COR-L47 (cell line): ENCODE results near the gene MALAT1.
"Not testable (repeated sequence)": the region's sequence is repeated elsewhere in the genome, so short reads cannot be mapped to it uniquely, and the experiment has no call there.

Source experiments
- DNase-seq: peaks from one replicate; lab custom pipeline; 2025; lab: John Stamatoyannopoulos, UW

Gene MALAT1

GRCh38 chr11:65498727-65498976 lies 193 bp upstream of the MALAT1 start:
- DNase-seq = no peak

- no peak for DNase-seq
Observed at GRCh38 chr11:65499713-65500386, 1.0 kb downstream of the MALAT1 start.

GRCh38 chr11:65500387-65501185 lies 1.7 kb downstream of the MALAT1 start:
- DNase-seq = no peak

DNA sequence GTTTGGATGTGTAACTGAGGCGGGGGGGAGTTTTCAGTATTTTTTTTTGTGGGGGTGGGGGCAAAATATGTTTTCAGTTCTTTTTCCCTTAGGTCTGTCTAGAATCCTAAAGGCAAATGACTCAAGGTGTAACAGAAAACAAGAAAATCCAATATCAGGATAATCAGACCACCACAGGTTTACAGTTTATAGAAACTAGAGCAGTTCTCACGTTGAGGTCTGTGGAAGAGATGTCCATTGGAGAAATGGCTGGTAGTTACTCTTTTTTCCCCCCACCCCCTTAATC lies 2.3 kb downstream of the MALAT1 start:
- no peak for DNase-seq

DNA sequence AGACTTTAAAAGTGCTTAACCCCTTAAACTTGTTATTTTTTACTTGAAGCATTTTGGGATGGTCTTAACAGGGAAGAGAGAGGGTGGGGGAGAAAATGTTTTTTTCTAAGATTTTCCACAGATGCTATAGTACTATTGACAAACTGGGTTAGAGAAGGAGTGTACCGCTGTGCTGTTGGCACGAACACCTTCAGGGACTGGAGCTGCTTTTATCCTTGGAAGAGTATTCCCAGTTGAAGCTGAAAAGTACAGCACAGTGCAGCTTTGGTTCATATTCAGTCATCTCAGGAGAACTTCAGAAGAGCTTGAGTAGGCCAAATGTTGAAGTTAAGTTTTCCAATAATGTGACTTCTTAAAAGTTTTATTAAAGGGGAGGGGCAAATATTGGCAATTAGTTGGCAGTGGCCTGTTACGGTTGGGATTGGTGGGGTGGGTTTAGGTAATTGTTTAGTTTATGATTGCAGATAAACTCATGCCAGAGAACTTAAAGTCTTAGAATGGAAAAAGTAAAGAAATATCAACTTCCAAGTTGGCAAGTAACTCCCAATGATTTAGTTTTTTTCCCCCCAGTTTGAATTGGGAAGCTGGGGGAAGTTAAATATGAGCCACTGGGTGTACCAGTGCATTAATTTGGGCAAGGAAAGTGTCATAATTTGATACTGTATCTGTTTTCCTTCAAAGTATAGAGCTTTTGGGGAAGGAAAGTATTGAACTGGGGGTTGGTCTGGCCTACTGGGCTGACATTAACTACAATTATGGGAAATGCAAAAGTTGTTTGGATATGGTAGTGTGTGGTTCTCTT lies 2.8 kb downstream of the MALAT1 start:
- DNase-seq = no peak

DNA sequence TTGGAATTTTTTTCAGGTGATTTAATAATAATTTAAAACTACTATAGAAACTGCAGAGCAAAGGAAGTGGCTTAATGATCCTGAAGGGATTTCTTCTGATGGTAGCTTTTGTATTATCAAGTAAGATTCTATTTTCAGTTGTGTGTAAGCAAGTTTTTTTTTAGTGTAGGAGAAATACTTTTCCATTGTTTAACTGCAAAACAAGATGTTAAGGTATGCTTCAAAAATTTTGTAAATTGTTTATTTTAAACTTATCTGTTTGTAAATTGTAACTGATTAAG lies 3.4 kb downstream of the MALAT1 start:
- no peak for DNase-seq

DNA sequence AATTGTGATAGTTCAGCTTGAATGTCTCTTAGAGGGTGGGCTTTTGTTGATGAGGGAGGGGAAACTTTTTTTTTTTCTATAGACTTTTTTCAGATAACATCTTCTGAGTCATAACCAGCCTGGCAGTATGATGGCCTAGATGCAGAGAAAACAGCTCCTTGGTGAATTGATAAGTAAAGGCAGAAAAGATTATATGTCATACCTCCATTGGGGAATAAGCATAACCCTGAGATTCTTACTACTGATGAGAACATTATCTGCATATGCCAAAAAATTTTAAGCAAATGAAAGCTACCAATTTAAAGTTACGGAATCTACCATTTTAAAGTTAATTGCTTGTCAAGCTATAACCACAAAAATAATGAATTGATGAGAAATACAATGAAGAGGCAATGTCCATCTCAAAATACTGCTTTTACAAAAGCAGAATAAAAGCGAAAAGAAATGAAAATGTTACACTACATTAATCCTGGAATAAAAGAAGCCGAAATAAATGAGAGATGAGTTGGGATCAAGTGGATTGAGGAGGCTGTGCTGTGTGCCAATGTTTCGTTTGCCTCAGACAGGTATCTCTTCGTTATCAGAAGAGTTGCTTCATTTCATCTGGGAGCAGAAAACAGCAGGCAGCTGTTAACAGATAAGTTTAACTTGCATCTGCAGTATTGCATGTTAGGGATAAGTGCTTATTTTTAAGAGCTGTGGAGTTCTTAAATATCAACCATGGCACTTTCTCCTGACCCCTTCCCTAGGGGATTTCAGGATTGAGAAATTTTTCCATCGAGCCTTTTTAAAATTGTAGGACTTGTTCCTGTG lies 3.9 kb downstream of the MALAT1 start:
- DNase-seq = no peak

DNA sequence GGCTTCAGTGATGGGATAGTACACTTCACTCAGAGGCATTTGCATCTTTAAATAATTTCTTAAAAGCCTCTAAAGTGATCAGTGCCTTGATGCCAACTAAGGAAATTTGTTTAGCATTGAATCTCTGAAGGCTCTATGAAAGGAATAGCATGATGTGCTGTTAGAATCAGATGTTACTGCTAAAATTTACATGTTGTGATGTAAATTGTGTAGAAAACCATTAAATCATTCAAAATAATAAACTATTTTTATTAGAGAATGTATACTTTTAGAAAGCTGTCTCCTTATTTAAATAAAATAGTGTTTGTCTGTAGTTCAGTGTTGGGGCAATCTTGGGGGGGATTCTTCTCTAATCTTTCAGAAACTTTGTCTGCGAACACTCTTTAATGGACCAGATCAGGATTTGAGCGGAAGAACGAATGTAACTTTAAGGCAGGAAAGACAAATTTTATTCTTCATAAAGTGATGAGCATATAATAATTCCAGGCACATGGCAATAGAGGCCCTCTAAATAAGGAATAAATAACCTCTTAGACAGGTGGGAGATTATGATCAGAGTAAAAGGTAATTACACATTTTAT lies 4.6 kb downstream of the MALAT1 start:
- no peak for DNase-seq

GRCh38 chr11:65503949-65504673 lies 5.3 kb downstream of the MALAT1 start:
- no peak for DNase-seq

DNA sequence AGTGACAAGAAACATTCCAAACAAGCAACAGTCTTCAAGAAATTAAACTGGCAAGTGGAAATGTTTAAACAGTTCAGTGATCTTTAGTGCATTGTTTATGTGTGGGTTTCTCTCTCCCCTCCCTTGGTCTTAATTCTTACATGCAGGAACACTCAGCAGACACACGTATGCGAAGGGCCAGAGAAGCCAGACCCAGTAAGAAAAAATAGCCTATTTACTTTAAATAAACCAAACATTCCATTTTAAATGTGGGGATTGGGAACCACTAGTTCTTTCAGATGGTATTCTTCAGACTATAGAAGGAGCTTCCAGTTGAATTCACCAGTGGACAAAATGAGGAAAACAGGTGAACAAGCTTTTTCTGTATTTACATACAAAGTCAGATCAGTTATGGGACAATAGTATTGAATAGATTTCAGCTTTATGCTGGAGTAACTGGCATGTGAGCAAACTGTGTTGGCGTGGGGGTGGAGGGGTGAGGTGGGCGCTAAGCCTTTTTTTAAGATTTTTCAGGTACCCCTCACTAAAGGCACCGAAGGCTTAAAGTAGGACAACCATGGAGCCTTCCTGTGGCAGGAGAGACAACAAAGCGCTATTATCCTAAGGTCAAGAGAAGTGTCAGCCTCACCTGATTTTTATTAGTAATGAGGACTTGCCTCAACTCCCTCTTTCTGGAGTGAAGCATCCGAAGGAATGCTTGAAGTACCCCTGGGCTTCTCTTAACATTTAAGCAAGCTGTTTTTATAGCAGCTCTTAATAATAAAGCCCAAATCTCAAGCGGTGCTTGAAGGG lies 6.0 kb downstream of the MALAT1 start:
- no peak for DNase-seq

DNA sequence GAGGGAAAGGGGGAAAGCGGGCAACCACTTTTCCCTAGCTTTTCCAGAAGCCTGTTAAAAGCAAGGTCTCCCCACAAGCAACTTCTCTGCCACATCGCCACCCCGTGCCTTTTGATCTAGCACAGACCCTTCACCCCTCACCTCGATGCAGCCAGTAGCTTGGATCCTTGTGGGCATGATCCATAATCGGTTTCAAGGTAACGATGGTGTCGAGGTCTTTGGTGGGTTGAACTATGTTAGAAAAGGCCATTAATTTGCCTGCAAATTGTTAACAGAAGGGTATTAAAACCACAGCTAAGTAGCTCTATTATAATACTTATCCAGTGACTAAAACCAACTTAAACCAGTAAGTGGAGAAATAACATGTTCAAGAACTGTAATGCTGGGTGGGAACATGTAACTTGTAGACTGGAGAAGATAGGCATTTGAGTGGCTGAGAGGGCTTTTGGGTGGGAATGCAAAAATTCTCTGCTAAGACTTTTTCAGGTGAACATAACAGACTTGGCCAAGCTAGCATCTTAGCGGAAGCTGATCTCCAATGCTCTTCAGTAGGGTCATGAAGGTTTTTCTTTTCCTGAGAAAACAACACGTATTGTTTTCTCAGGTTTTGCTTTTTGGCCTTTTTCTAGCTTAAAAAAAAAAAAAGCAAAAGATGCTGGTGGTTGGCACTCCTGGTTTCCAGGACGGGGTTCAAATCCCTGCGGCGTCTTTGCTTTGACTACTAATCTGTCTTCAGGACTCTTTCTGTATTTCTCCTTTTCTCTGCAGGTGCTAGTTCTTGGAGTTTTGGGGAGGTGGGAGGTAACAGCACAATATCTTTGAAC lies 6.8 kb downstream of the MALAT1 start:
- DNase-seq = no peak

DNA sequence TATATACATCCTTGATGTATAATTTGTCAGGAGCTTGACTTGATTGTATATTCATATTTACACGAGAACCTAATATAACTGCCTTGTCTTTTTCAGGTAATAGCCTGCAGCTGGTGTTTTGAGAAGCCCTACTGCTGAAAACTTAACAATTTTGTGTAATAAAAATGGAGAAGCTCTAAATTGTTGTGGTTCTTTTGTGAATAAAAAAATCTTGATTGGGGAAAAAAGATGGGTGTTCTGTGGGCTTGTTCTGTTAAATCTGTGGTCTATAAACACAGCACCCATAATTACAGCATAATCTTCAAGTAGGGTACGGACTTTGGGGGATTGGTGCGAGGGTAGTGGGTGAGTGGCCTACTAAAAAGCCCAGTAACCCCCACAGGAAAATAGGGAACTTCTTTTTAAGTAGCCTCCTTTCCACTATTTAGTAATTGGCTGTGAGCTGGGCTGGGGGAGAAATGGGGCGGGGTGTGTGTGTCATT lies 7.5 kb downstream of the MALAT1 start:
- DNase-seq = no peak

DNA sequence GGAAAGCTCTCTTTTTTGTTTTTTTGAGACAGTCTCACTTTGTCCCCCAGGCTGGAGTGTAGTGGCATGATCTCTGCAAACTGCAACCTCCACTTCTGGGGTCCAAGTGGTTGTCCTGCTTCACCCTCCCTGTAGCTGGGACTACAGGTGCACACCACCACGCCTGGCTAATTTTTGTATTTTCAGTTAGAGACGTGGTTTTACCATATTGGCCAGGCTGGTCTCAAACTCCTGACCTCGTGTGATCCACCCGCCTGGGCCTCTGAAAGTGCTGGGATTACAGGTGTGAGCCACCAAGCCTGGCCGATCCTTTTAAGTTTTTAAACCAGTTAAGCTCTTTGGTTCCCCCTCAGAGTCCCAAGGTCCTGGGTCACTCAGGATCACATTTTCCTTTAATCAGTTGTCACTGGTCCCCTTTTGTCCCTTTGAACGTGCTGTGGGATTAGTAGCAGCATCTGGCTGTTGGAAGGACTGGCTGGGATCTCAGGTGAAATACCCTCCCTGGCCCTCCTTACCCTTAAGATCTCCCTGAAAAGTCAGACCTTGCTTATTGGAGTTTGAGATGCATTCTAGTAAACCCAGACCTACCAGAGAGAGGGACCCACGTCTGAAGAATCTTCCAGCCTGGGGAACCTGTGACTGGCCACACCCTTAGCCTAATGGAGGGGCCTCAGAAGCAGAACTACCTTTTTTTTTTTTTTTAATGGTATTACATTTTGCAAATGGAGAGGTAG lies 8.1 kb downstream of the MALAT1 start:
- DNase-seq = no peak

DNA sequence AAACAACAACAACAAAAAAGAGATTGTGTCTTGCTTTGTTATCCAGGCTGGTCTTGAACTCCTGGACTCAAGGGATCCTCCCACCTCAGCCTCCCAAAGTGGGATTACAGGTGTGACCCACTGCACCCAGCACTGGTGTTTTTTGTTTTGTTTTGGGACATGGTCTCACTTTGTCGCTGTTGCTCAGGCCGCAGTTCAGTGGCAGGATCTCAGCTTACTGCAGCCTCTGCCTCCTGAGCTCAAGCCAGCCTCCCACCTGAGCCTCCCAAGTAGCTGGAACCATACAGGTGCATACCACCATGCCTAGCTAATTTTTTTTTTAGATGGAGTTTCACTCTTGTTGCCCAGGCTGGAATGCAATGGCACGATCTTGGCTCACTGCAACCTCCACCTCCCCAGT lies 13.5 kb downstream of the MALAT1 start:
- not testable (repeated sequence) for DNase-seq

DNA sequence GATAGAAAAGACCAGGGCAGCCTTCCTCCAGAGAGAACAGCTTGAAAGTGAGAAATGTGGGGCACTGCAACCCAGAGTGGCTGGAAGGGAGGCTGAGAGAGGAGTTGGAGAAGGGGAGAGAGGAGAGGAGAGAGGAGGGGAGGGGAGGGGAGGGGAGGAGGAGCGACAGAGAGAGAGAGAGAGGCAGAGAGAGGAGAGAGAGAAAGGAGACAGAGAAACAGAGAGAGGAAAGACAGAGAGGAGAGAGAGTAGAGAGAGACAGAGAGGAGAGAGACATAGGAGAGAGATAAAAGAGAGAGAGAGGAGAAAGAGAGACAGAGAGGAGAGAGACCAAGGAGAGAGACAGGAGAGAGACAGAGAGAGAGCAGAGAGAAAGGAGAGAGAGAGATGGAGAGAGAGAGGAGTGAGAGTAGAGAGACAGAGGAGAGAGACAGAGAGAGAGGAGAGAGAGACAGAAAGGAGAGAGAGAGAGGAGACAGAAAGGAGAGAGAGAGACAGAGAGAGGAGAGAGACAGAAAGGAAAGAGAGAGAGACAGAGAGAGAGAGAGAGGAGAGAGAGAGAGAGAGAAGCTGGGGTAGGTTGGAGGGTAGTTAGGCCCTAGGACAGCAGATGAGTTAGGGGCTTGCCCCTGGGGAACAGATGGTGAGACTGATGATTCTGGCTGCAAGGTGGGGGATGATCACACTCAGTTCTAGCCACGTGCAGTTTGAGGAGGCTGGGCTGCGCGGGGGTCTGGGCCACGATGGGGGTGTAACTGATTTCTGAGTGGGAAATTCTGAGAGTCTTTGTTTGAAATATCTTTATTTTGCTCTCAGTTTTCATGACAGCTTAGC lies 17.5 kb downstream of the MALAT1 start:
- DNase-seq = no peak

- DNase-seq = not testable (repeated sequence)
Observed at GRCh38 chr11:65518941-65519549, 20.2 kb downstream of the MALAT1 start.

GRCh38 chr11:65521777-65522521 lies 23.1 kb downstream of the MALAT1 start:
- DNase-seq = not testable (repeated sequence)
